ENCODE measurements around the gene CCDC57. TPM values are rescaled to one million over a fixed set of nuclear protein-coding genes. Genes with fewer than 3 reads are reported as not detected.

The CCDC57 gene
- total and polyA plus RNA-seq, 2 of the 8 experiments (the other 6 are each of a cell fraction or from before 2014, with no cell fraction given) = 8.4 to 12.9 TPM

DNA sequence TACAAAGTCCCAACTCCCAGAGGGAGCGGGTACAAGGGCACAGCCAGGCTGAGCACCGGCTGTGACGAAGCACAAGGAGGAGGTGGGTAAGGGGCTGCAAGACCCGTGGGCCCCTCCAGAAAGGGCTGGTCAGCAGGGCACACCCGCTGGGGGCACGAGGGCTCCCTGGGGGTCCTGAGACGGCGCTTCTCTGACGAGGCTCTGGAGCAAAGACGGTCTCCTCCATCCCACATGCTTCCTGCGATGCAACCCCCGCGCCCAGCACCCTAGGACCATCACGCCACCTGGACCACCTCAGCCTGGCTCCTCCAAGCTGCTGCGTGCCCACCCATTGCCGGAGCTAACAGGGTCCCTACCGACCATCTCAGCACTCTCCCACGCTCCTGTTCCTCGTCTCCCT, 8.7 kb downstream of the CCDC57 start:
- no peak overlapping the region for H3K18ac ChIP-seq (ENCODE audit: extremely low read depth, low read length)
- H3K23ac ChIP-seq (ENCODE audit: insufficient read length) = no peak overlapping the region
- H3K36me3 ChIP-seq (ENCODE audit: control insufficient read depth in 2 of 4, insufficient read depth in 4 of 4, low read length in 3 of 4) = no peaks in the 10 kb centered on the region
- no peak overlapping the region for H4K91ac ChIP-seq (replicated peaks; ENCODE audit: insufficient read length, low read length)
- peaks cover 3 to 11% of the 10 kb centered on the region in 2 experiments for H4K20me1 ChIP-seq (replicated peaks in 1 of 2; ENCODE audit: control insufficient read depth in 1 of 2, insufficient read depth in 2 of 2, low read length in 2 of 2)
- H3K79me2 ChIP-seq (ENCODE audit: control insufficient read depth in 1 of 2, insufficient read depth in 2 of 2, low read length in 2 of 2) = no peaks in the 10 kb centered on the region
- no peaks in the 10 kb centered on the region for H3K9me3 ChIP-seq (ENCODE audit: insufficient read depth in 2 of 2, low read depth in 1 of 2, low read length in 1 of 2)
- H3K14ac ChIP-seq (ENCODE audit: insufficient read length) = no peak overlapping the region
- 89% methylated on average over 18 of the region's 19 CpGs; no CpG with 5 or more reads in 1 of the 2 experiments for WGBS, 2 experiments (ENCODE audit: extremely low coverage in 1 of 2, insufficient coverage in 1 of 2, insufficient read length in 1 of 2, insufficient replicate concordance in 2 of 2, low coverage in 1 of 2, low lambda C conversion rate in 2 of 2, missing lambda C conversion rate in 1 of 2)
- no peak overlapping the region for H3K4ac ChIP-seq (replicated peaks; ENCODE audit: insufficient read length, low read depth, low read length)
- H3K9ac ChIP-seq (replicated peaks in 1 of 4; ENCODE audit: extremely low read depth in 1 of 4, low read depth in 3 of 4, low read length in 3 of 4) = no peak overlapping the region
- no peak overlapping the region for H2BK5ac ChIP-seq (ENCODE audit: low read depth, low read length)
- no peak overlapping the region for H2BK12ac ChIP-seq (ENCODE audit: low read depth, low read length)
- no peak overlapping the region for H2BK20ac ChIP-seq (ENCODE audit: low read length)
- H3K4me3 ChIP-seq (ENCODE audit: extremely low read depth in 1 of 4, insufficient read depth in 2 of 4, low read depth in 3 of 4, low read length in 4 of 4) = no peak overlapping the region
- DNase-seq (ENCODE audit: low read depth in 1 of 2, low spot score in 2 of 2) = no peak
- H2BK120ac ChIP-seq (replicated peaks; ENCODE audit: low read depth, low read length) = no peak overlapping the region
- H3K79me1 ChIP-seq (ENCODE audit: low read depth, low read length) = no peaks in the 10 kb centered on the region; the same call in 1 of the 2 replicates
- no peaks in the 10 kb centered on the region for H3K23me2 ChIP-seq (ENCODE audit: low read depth, low read length)
- TF ChIP-seq SIN3A (conservative IDR thresholded peaks at IDR 0.05 in 1 of 2, IDR thresholded peaks at IDR 0.05 in 1 of 2; ENCODE audit: low read depth in 1 of 2, low read length in 2 of 2) (no peak), EGR1 (IDR thresholded peaks at IDR 0.05; ENCODE audit: borderline replicate concordance, low read depth, low read length) (no peak), POLR2AphosphoS5 (IDR thresholded peaks at IDR 0.05; ENCODE audit: low read depth, low read length) (no peak), SP1 (IDR thresholded peaks at IDR 0.05; ENCODE audit: low read depth, low read length) (no peak)
- no peaks in the 10 kb centered on the region for H3K27me3 ChIP-seq (replicated peaks in 1 of 4; ENCODE audit: control insufficient read depth in 3 of 4, extremely low read depth in 1 of 4, insufficient read depth in 3 of 4, low read length in 3 of 4)
- no peak overlapping the region for H2AK5ac ChIP-seq (ENCODE audit: low read depth, low read length)
- ChIA-PET CTCF (ENCODE audit: partially characterized antibody) (interaction anchor here (0.6 to 3.1 kb wide), 4 partner anchors 9 to 187 kb away, joined by 3 to 15 read pairs (median 4); no protein-coding TSS in a partner anchor), POLR2A (ENCODE audit: partially characterized antibody) (interaction anchor here (0.6 kb wide), 1 partner anchor 31 kb away, joined by 3 read pairs; no protein-coding TSS in a partner anchor)
- FAIRE-seq = no peak
- H3K27ac ChIP-seq (ENCODE audit: low read depth, low read length) = no peak overlapping the region
- no peak overlapping the region for H3K4me2 ChIP-seq (ENCODE audit: insufficient read depth in 1 of 2, low read depth in 2 of 2, low read length in 2 of 2)
- H2BK15ac ChIP-seq (ENCODE audit: low read length) = no peak overlapping the region
- H3K4me1 ChIP-seq (replicated peaks in 1 of 4; ENCODE audit: control insufficient read depth in 3 of 4, insufficient read depth in 4 of 4, low read length in 3 of 4) = peaks cover 0 to 2% (median 2%) of the 10 kb centered on the region in 4 experiments; a peak in 3 of 7 replicates
- no peak overlapping the region for H4K5ac ChIP-seq (ENCODE audit: insufficient read length, low read depth, low read length)
- no peak overlapping the region for H3K56ac ChIP-seq (replicated peaks; ENCODE audit: insufficient read length, low read depth, low read length)
- no peak overlapping the region for H2AFZ ChIP-seq (ENCODE audit: low read length)
- no peak overlapping the region for H4K8ac ChIP-seq (ENCODE audit: extremely low read depth, insufficient read depth, low read length)
